ENCODE data around the gene CDK7. TPM values are rescaled to one million over a fixed set of nuclear protein-coding genes. Genes with fewer than 3 reads are reported as not detected.
"Not testable (repeated sequence)": the region's sequence is repeated elsewhere in the genome, so short reads cannot be mapped to it uniquely, and the experiment has no call there.

The CDK7 gene
- total RNA-seq, 1 donor from 2014 or later, result 49.2 TPM

- peak; percentile 90 for DNase-seq (ENCODE audit: low spot score)
- Mint-ChIP-seq H3K27me3 (ENCODE audit: insufficient read depth) (no peaks in the 10 kb centered on the region), H3K27ac (peak overlapping the region; percentile 95), H3K4me3 (peak overlapping the region; percentile 98), H3K4me1 (ENCODE audit: low read depth) (peaks cover 15% of the 10 kb centered on the region), H3K9me3 (no peaks in the 10 kb centered on the region), H3K36me3 (ENCODE audit: low read depth) (peaks cover 12% of the 10 kb centered on the region)
- intact Hi-C loops (cut with micrococcal nuclease), result loop anchor here (1.0 to 5.0 kb wide), 7 partner anchors 16 to 1001 kb away; partner anchors contain the start of genes AK6, CCDC125, CCNB1 and CDK7
Measured at GRCh38 chr5:69217548-69218526, 16.8 kb upstream of the CDK7 start.

- DNase-seq (ENCODE audit: low spot score), result no peak
- Mint-ChIP-seq H3K36me3 (ENCODE audit: low read depth) (peaks cover 10% of the 10 kb centered on the region), H3K4me1 (ENCODE audit: low read depth) (peaks cover 15% of the 10 kb centered on the region), H3K27ac (no peak overlapping the region), H3K27me3 (ENCODE audit: insufficient read depth) (no peaks in the 10 kb centered on the region), H3K9me3 (no peaks in the 10 kb centered on the region), H3K4me3 (peak overlapping the region; percentile 33)
- intact Hi-C loops (cut with micrococcal nuclease), result loop anchor here (5.0 kb wide), 1 partner anchor 1003 kb away; the partner anchor contains the start of gene PIK3R1
Measured at GRCh38 chr5:69219939-69220338, 14.7 kb upstream of the CDK7 start.

GRCh38 chr5:69220371-69220770, 14.3 kb upstream of the CDK7 start:
- H3K4me1 Mint-ChIP-seq (ENCODE audit: low read depth), result peaks cover 15% of the 10 kb centered on the region
- DNase-seq (ENCODE audit: low spot score); H3K27me3 Mint-ChIP-seq (ENCODE audit: insufficient read depth); H3K9me3 Mint-ChIP-seq; H3K36me3 Mint-ChIP-seq (ENCODE audit: low read depth); H3K27ac Mint-ChIP-seq; intact Hi-C loops (cut with micrococcal nuclease): not testable (repeated sequence)
- H3K4me3 Mint-ChIP-seq, result peak overlapping the region; percentile 33

GRCh38 chr5:69220833-69221232, 13.9 kb upstream of the CDK7 start:
- peaks cover 15% of the 10 kb centered on the region for H3K4me1 Mint-ChIP-seq (ENCODE audit: low read depth)
- H3K36me3 Mint-ChIP-seq (ENCODE audit: low read depth); DNase-seq (ENCODE audit: low spot score); H3K27ac Mint-ChIP-seq; H3K9me3 Mint-ChIP-seq; intact Hi-C loops (cut with micrococcal nuclease); H3K27me3 Mint-ChIP-seq (ENCODE audit: insufficient read depth); H3K4me3 Mint-ChIP-seq: not testable (repeated sequence)

GRCh38 chr5:69224520-69224919, 10.2 kb upstream of the CDK7 start:
- H3K27me3 Mint-ChIP-seq (ENCODE audit: insufficient read depth), result no peaks in the 10 kb centered on the region
- H3K9me3 Mint-ChIP-seq, result no peaks in the 10 kb centered on the region
- peaks cover under 1% of the 10 kb centered on the region for H3K4me1 Mint-ChIP-seq (ENCODE audit: low read depth)
- no peak overlapping the region for H3K27ac Mint-ChIP-seq
- no peak overlapping the region for H3K4me3 Mint-ChIP-seq
- intact Hi-C loops (cut with micrococcal nuclease), result no loop called here
- DNase-seq (ENCODE audit: low spot score), result no peak
- H3K36me3 Mint-ChIP-seq (ENCODE audit: low read depth), result peaks cover 18% of the 10 kb centered on the region

GRCh38 chr5:69225860-69226259, 8.8 kb upstream of the CDK7 start:
- no peaks in the 10 kb centered on the region for H3K9me3 Mint-ChIP-seq
- H3K4me3 Mint-ChIP-seq, result no peak overlapping the region
- H3K4me1 Mint-ChIP-seq (ENCODE audit: low read depth), result no peaks in the 10 kb centered on the region
- intact Hi-C loops (cut with micrococcal nuclease), result no loop called here
- no peaks in the 10 kb centered on the region for H3K27me3 Mint-ChIP-seq (ENCODE audit: insufficient read depth)
- H3K36me3 Mint-ChIP-seq (ENCODE audit: low read depth), result peaks cover 16% of the 10 kb centered on the region
- DNase-seq (ENCODE audit: low spot score), result no peak
- no peak overlapping the region for H3K27ac Mint-ChIP-seq

- intact Hi-C loops (cut with micrococcal nuclease), result no loop called here
- H3K4me1 Mint-ChIP-seq (ENCODE audit: low read depth), result peaks cover 11% of the 10 kb centered on the region
Measured at GRCh38 chr5:69230181-69230580, 4.5 kb upstream of the CDK7 start.

GRCh38 chr5:69231281-69231680, 3.4 kb upstream of the CDK7 start:
- intact Hi-C loops (cut with micrococcal nuclease), result no loop called here
- H3K36me3 Mint-ChIP-seq (ENCODE audit: low read depth), result peaks cover 13% of the 10 kb centered on the region
- no peak overlapping the region for H3K4me3 Mint-ChIP-seq
- peaks cover 20% of the 10 kb centered on the region for H3K4me1 Mint-ChIP-seq (ENCODE audit: low read depth)
- no peak overlapping the region for H3K27ac Mint-ChIP-seq
- no peaks in the 10 kb centered on the region for H3K9me3 Mint-ChIP-seq
- no peak for DNase-seq (ENCODE audit: low spot score)
- no peaks in the 10 kb centered on the region for H3K27me3 Mint-ChIP-seq (ENCODE audit: insufficient read depth)

More at GRCh38 chr5:69230181-69230580, 4.5 kb upstream of the CDK7 start:
- no peak overlapping the region for H3K4me3 Mint-ChIP-seq
- peaks cover 16% of the 10 kb centered on the region for H3K36me3 Mint-ChIP-seq (ENCODE audit: low read depth)
- H3K27me3 Mint-ChIP-seq (ENCODE audit: insufficient read depth), result no peaks in the 10 kb centered on the region
- no peak for DNase-seq (ENCODE audit: low spot score)
- no peaks in the 10 kb centered on the region for H3K9me3 Mint-ChIP-seq
- H3K27ac Mint-ChIP-seq, result no peak overlapping the region

- peaks cover 14% of the 10 kb centered on the region for H3K36me3 Mint-ChIP-seq (ENCODE audit: low read depth)
- H3K27me3 Mint-ChIP-seq (ENCODE audit: insufficient read depth), result no peaks in the 10 kb centered on the region
- no peak overlapping the region for H3K4me3 Mint-ChIP-seq
- DNase-seq (ENCODE audit: low spot score), result no peak
- peaks cover 21% of the 10 kb centered on the region for H3K4me1 Mint-ChIP-seq (ENCODE audit: low read depth)
- no peaks in the 10 kb centered on the region for H3K9me3 Mint-ChIP-seq
- no peak overlapping the region for H3K27ac Mint-ChIP-seq
- intact Hi-C loops (cut with micrococcal nuclease), result no loop called here
Measured at GRCh38 chr5:69231851-69232250, 2.8 kb upstream of the CDK7 start.

GRCh38 chr5:69236733-69237132, 2.0 kb downstream of the CDK7 start:
- H3K4me1 Mint-ChIP-seq (ENCODE audit: low read depth), result peaks cover 43% of the 10 kb centered on the region
- intact Hi-C loops (cut with micrococcal nuclease); H3K9me3 Mint-ChIP-seq; DNase-seq (ENCODE audit: low spot score); H3K27me3 Mint-ChIP-seq (ENCODE audit: insufficient read depth); H3K27ac Mint-ChIP-seq: not testable (repeated sequence)
- peak overlapping the region; percentile 63 for H3K4me3 Mint-ChIP-seq
- peaks cover 32% of the 10 kb centered on the region for H3K36me3 Mint-ChIP-seq (ENCODE audit: low read depth)

GRCh38 chr5:69237877-69238276, 3.2 kb downstream of the CDK7 start:
- DNase-seq (ENCODE audit: low spot score), result no peak
- H3K27me3 Mint-ChIP-seq (ENCODE audit: insufficient read depth), result no peaks in the 10 kb centered on the region
- no peaks in the 10 kb centered on the region for H3K9me3 Mint-ChIP-seq
- intact Hi-C loops (cut with micrococcal nuclease), result no loop called here
- H3K4me1 Mint-ChIP-seq (ENCODE audit: low read depth), result peaks cover 44% of the 10 kb centered on the region
- no peak overlapping the region for H3K27ac Mint-ChIP-seq
- H3K36me3 Mint-ChIP-seq (ENCODE audit: low read depth), result peaks cover 33% of the 10 kb centered on the region
- H3K4me3 Mint-ChIP-seq, result peak overlapping the region; percentile 63

- no peak for DNase-seq (ENCODE audit: low spot score)
- Mint-ChIP-seq H3K4me3 (peak overlapping the region; percentile 13), H3K27me3 (ENCODE audit: insufficient read depth) (no peaks in the 10 kb centered on the region), H3K4me1 (ENCODE audit: low read depth) (peaks cover 50% of the 10 kb centered on the region), H3K27ac (no peak overlapping the region), H3K9me3 (no peaks in the 10 kb centered on the region), H3K36me3 (ENCODE audit: low read depth) (peaks cover 35% of the 10 kb centered on the region)
- intact Hi-C loops (cut with micrococcal nuclease), result no loop called here
Measured at GRCh38 chr5:69238760-69239251, 4.1 kb downstream of the CDK7 start.

GRCh38 chr5:69242215-69242927, 7.7 kb downstream of the CDK7 start:
- H3K27me3 Mint-ChIP-seq (ENCODE audit: insufficient read depth), result no peaks in the 10 kb centered on the region
- intact Hi-C loops (cut with micrococcal nuclease), result no loop called here
- H3K36me3 Mint-ChIP-seq (ENCODE audit: low read depth), result peaks cover 34% of the 10 kb centered on the region
- no peak overlapping the region for H3K27ac Mint-ChIP-seq
- no peak for DNase-seq (ENCODE audit: low spot score)
- peaks cover 37% of the 10 kb centered on the region for H3K4me1 Mint-ChIP-seq (ENCODE audit: low read depth)
- no peak overlapping the region for H3K4me3 Mint-ChIP-seq
- no peaks in the 10 kb centered on the region for H3K9me3 Mint-ChIP-seq

Data from activated T-helper 1 cell treated with anti-CD3 and anti-CD28 coated beads, Interleukin-12 subunit alpha, Interleukin-12 subunit beta, Interleukin-2, Interleukin-4 antibody, amounts not matched to agents 30 ng/mL and 10 ng/mL and 1 ng/mL, durations not matched to agents 14 hours and 24 hours and 36 hours (primary cell).